GM12872 (cell line): ENCODE results near the gene UBXN11.

Source experiments
- TF ChIP-seq, protein P1 (sequence below): IDR thresholded peaks from 3 replicates; pipeline ENCODE4 v1.5.1; 2011; ENCODE audit warnings: low read depth, mild to moderate bottlenecking, low read length, moderate library complexity; ENCODE audit not compliant: insufficient read depth

The UBXN11 gene

DNA sequence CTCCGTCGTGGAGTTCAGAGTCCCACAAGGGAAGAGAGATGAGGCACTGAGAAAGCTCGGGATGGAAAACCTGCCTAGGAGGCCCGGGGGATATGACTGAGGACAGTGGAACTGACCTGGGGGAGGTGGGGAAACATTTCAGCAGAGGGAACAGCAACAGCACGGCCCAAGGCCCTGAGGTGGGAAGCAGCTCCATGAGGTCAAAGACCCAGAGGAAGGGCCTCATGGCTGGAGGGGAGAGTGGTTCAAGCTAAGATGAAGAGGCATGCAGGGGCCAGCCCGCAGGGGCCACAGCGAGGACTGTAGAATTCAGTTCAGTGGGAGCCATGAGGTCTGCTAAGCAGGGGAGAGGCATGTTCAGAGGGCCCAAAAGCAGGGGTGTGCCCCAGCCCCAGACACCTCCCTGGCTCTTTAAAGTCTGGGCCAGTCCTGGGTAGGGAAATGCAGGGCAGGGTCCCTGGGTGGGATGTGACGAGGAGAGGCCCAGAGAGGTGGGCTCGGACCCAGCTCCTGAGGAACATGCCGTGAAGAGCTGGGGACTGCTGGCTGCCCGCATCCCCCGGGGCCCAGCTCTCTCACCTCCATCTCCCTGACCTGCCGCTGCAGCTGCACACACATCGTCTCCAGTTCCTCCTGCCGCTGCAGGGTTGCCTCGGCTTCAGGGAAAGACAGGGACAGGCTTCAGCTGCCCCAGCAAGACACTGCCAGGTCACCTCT is 9.9 kb downstream of the UBXN11 start:
- TF ChIP-seq, protein P1, sequence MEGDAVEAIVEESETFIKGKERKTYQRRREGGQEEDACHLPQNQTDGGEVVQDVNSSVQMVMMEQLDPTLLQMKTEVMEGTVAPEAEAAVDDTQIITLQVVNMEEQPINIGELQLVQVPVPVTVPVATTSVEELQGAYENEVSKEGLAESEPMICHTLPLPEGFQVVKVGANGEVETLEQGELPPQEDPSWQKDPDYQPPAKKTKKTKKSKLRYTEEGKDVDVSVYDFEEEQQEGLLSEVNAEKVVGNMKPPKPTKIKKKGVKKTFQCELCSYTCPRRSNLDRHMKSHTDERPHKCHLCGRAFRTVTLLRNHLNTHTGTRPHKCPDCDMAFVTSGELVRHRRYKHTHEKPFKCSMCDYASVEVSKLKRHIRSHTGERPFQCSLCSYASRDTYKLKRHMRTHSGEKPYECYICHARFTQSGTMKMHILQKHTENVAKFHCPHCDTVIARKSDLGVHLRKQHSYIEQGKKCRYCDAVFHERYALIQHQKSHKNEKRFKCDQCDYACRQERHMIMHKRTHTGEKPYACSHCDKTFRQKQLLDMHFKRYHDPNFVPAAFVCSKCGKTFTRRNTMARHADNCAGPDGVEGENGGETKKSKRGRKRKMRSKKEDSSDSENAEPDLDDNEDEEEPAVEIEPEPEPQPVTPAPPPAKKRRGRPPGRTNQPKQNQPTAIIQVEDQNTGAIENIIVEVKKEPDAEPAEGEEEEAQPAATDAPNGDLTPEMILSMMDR = no peak

DNA sequence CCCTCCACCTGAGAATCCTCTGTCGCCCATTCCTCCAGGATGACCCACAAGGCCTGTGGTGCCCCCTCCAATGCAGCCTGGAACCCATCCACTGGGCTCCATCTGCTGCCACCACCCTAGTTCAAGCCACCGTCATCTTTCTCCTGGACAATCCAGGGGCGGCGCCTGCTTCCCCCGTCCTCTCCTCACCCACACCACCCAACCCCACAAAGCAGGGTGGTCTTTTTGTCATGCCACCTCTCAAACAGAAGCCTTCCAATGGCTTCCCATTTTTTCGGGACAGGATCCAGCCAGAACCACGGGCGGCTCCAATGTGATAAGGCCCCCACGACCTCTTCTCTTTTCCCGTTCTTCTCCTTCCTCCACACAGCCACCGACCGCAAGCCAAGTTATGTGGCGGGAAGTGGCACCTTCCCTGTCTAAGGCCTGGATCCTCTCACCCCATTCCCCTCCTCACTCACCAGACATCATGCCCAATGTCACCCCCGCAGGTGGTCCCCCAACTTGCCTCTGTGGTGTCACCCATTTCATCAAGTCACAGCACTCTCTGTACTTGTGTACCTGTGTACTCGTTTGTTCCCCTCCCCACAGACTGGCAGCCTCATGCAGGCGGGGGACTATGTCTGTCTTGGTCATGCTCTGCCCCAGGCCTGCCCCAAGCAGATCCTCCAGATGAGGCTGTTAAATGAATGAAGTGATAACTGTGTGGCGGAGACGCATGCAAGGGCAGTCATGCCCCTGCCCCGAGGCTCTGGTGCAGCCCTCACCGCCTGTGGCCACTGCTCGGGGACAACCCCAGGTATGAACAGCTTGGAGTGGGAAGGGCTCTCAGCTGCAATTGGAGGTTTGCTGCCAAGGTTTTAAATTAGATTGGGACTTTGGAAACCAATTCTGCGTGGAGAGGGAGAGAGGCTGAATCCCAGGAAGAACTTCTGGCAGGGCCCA is 11.0 kb downstream of the UBXN11 start:
- TF ChIP-seq, protein P1 = no peak

DNA sequence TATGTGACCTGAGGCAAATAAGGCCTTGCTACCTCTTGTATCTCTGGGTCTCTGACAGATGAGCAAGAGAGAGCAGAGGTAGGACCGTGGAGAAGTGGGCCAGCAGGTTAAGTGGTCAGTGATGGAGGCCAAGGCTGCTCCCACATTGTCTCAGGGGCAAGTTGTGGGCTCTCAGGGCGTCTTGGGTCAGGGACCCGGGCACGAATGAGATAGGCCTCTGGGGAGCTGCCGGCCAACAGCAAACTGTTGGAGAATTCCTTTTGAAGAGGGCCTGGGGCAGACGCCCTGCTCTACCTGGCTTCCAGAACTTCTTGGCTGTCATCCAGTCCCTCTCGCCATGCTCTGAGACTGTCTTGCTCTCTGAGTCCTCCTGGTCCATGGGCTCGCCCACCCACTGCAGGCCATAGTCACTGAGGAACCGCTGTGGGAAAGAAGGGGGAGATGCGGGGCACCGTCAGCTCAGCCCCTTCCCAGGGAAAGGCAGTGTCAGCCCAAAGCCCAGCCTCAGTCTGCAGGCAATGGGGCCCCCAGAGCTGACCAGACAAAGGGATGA is 12.4 kb downstream of the UBXN11 start:
- TF ChIP-seq, protein P1 = no peak

DNA sequence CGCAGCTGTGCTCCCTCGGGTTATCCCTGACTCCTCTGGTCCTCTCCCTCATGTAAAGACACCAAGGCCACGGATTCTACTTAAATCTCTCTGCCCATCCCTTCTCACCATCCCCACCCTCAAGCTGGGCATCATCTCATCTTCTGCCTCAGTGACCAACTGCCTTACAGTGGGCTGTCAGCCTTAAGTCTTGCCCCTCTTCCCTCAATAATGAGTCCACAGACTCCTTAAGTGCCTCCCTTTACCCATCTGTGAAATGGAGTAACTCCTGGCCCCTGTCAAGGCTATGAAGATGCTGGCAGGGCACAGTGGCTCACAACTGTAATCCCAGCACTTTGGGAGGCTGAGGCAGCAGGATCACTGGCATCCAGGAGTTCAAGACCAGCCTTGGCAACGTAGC is 14.5 kb downstream of the UBXN11 start:
- TF ChIP-seq, protein P1 = no peak

DNA sequence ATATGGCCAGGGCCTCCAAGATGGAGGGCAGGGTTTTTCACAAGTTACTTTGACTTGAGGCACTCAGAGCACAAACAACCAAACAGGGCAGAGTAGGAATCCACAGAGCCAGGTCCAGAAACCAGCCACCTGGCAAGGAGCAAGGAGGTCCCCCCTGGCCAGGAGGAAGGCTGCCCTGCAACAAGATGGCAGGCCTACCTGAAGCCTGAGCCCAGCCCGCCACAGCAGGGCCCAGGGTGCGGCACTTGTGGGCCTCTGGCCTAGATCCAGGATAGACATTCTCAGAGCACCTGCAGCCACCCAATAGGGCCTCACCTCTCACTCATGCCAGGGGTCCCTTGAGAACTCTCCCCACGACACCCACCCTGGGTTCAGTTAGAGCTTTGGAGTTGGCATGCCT is 15.0 kb downstream of the UBXN11 start:
- TF ChIP-seq, protein P1 = no peak

DNA sequence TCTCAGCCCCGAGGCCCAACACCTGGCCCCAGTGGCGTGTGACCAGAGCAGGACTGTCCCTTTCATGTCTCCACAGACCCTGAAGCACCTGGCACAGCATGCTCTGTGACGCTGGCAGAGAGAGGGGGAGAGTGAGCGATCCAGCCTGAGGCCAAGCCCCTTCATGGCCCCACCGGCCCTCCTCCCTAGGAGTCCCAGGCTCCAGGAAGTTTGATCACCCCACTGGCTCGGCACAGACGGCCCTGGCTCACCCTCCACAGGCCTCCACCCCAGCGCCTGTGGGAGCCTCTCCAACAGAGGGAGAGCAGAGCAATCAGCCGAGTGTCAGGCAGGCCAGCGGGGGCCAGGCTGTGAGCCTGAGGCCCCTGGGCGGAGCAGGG is 15.6 kb downstream of the UBXN11 start:
- TF ChIP-seq, protein P1 = no peak
